GM18519 (cell line): ENCODE data around the gene LUC7L.
"Not testable (repeated sequence)": the region's sequence is repeated elsewhere in the genome, so short reads cannot be mapped to it uniquely, and the experiment has no call there.

Experiments
- ATAC-seq: cut with Tn5 transposase; IDR thresholded peaks from one replicate; pipeline ENCODE4 v1.9.1; 2021; ENCODE audit warnings: mild to moderate bottlenecking, moderate library complexity; ENCODE audit not compliant: unreplicated experiment, low FRiP score

Gene LUC7L

DNA sequence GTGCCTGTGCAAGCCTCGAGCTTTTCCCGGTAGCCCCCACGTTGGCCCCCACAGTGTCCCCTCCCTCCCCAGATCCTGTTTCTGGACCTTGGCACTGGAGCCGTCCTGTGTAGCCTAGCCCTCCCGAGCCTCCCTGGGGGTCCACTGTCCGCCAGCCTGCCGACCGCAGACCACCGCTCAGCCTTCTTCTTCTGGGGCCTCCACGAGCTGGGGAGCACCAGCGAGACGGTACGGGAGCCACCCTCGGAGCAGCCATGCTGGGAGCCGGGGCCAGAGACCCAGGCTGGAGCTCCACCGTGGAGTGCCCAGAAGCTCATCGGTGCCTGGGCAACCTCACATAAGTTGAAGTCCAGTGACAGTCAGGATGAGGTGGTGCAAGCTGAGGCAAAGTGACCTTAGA lies 34.7 kb upstream of the LUC7L start:
- ATAC-seq = no peak

- ATAC-seq = no peak
Observed at GRCh38 chr16:263182-263774, 34.0 kb upstream of the LUC7L start.

GRCh38 chr16:262121-262745 lies 33.0 kb upstream of the LUC7L start:
- no peak for ATAC-seq

DNA sequence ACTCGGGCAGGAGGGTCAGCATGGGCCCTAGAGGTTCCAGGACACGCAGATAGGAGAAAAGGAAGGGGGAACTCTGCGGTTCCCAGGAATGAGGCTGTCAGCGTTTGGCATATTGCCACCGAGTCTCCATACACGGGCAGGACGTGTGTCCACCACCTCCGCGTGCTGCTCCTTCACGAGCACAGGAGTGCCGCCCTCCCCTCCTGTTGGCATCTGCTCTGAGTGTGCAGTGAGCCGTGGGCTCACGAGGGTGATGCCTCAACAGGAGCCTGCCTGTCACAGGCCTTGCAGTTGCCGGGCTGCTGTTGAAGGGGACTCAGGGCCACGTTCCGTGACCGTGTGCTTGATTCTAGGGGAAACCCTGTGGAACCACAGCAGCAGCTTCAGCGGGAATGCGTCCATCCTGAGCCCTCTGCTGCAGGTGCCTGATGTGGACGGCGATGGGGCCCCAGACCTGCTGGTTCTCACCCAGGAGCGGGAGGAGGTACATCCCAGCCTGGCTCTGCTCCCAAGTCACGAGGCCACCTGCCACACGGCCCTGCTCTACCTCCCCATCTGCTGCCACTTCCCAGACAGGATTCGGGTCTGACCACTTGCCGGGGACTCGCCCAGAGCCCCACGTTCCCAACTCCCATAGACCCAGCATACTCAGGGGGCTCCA lies 31.9 kb upstream of the LUC7L start:
- no peak for ATAC-seq

DNA sequence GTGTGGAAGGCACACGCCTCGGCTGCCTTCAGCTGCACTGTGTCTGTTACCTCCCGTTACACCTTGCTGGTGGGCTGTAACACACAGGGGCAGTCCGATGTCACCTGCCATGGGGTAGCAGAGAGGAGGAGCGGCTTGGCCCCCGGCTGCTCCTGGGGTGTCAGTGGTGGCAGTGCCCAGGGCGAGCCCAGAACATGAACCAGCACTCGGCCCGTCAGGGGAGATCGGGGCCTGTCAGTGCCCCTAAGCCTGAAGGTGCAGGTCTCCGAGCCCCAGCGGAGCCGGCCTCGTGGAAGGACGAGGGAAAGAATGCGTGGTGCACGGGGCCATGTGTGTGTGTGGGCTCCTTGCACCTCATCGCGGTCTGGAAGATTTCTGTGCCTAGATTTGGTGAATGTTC lies 31.1 kb upstream of the LUC7L start:
- ATAC-seq = no peak

DNA sequence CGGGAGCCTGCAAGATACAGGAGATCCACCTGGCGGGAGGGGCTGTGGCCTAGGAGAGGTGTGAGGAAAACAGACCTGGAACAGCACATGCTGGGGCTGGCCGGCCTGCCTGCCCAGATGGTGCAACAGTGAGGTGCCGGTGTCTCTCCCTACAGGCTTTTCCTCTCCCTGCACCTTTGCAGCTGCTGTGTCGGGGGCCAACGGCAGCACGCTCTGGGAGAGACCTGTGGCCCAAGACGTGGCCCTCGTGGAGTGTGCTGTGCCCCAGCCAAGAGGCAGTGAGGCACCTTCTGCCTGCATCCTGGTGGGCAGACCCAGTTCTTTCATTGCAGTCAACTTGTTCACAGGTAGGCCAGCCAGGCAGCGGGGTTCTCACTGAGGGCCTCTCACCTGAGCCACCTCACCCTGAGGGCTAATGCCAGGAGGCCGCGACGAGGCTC lies 30.6 kb upstream of the LUC7L start:
- ATAC-seq = no peak

GRCh38 chr16:259226-259625 lies 30.0 kb upstream of the LUC7L start:
- no peak for ATAC-seq

GRCh38 chr16:258091-258490 lies 28.8 kb upstream of the LUC7L start:
- ATAC-seq = not testable (repeated sequence)

DNA sequence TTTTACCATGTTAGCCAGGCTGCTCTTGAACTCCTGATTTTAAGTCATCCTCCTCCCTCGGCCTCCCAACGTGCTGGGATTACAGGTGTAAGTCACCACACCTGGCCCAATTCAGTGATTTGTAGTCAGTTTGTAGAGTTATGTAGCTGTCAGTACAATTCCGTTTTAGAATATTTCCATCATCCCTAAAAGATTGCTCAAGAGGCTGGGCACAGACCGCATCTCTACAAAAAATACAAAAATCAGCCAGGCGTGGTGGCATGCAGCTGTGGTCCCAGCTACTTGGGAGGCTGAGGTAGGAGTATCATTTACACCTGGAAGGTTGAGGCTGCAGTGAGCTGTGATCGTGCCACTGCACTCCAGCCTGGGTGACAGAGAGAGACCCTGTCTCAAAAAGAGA lies 25.9 kb upstream of the LUC7L start:
- ATAC-seq = no peak

DNA sequence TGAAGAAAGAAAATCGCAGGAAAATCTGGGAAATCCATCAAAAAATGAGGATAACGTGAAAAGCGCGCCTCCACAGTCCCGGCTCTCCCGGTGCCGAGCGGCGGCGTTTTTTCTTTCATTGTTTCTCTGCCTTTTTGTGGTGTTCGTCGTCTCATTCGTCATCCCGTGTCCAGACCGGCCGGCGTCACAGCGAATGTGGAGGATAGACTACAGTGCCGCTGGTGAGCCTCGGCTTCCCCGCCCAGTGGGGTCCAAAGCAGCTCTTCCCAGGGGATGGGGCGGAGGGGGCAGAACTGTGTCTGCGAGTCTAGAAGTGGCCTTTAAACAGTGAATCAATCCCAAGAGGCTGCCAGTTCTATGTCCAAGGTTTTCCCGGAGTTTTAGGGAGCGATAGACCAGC lies 25.2 kb upstream of the LUC7L start:
- ATAC-seq = no peak

DNA sequence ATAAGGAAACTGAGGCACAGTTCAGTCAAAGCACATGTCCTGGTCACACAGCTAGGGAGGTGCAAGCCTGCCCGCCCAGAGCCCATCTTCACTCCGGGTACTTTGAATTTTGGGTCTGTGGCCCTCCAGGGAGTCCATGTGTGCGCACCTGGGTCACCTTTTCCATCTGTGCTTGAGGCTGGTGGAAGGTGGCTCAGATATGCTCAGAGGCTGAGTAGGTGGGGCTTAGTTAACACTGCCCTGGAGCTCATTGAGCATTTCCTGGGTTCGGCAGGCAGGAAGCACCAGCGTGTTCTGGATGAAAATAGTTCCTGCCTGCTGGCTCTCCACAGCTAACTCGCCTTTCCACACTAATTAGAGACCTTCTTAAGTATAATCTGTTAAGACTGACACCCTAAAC lies 24.6 kb upstream of the LUC7L start:
- no peak for ATAC-seq

DNA sequence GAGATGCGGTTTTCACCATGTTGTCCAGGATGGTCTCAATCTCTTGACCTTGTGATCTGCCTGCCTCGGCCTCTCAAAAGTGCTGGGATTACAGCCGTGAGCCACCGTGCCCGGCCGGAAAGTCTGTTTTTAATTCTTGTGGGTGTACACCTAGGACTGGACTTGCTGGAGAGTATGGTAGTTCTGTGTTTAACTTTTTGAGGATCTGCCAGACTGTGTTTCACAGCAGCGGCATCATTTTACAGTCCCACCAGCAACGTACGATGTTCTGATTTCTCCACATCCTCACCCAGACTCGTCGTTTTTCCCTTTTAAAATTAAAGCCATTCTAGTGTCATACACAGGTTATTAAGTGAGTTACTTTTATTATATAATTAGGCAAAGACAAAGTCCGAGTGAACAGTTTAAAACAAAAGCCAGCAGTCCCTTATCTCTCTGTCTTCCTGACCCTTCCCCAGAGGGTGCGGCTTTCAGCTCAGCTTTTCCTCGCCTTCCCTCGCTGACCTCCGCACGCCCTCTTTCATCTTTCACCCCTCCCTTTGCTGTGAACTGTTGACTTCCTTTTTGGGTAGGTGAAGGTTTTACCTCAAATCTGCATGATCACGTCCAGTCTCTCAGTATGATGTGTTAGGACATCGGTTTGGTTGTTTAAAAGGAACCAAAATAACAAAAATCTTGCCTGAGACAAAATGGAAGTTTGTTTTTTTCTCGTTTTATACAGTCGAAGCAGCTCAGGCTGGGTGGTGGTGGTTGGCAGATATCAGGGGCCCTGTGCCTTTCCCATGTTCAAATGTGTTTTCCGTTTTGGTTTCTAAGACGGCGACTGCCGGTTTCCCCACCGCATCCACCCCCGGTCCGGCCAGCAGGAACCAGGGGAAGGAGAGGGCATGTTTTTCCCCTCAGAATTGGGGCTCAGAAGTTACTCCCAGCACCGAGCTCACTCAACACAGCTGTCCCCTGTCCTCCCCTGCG lies 23.4 kb upstream of the LUC7L start:
- no peak for ATAC-seq

GRCh38 chr16:249431-249830 lies 20.2 kb upstream of the LUC7L start:
- ATAC-seq = no peak

DNA sequence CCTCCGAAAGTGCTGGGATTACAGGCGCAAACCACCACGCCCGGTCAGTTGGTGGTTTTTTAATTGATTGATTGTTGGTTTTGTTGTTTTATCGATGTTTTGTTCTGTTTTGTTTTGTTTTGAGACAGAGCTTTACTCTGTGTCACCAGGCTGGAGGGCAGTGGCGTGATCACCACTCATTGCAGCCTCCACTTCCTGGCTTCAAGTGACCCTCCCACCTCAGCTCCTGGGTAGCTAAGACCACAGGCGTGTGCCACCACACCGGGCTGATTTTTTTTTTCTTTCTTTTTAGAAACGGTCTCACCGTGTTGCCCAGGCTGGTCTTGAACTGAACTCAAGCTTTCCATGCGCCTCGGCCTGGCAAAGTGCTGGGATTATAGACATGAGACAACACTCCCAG lies 17.8 kb upstream of the LUC7L start:
- ATAC-seq = no peak

- ATAC-seq = no peak
Observed at GRCh38 chr16:245105-245504, 15.9 kb upstream of the LUC7L start.

GRCh38 chr16:243348-243747 lies 14.1 kb upstream of the LUC7L start:
- no peak for ATAC-seq

GRCh38 chr16:242281-242680 lies 13.0 kb upstream of the LUC7L start:
- ATAC-seq = no peak

- ATAC-seq = no peak
Observed at GRCh38 chr16:240559-240958, 11.3 kb upstream of the LUC7L start.

GRCh38 chr16:239948-240277 lies 10.7 kb upstream of the LUC7L start:
- ATAC-seq = no peak

DNA sequence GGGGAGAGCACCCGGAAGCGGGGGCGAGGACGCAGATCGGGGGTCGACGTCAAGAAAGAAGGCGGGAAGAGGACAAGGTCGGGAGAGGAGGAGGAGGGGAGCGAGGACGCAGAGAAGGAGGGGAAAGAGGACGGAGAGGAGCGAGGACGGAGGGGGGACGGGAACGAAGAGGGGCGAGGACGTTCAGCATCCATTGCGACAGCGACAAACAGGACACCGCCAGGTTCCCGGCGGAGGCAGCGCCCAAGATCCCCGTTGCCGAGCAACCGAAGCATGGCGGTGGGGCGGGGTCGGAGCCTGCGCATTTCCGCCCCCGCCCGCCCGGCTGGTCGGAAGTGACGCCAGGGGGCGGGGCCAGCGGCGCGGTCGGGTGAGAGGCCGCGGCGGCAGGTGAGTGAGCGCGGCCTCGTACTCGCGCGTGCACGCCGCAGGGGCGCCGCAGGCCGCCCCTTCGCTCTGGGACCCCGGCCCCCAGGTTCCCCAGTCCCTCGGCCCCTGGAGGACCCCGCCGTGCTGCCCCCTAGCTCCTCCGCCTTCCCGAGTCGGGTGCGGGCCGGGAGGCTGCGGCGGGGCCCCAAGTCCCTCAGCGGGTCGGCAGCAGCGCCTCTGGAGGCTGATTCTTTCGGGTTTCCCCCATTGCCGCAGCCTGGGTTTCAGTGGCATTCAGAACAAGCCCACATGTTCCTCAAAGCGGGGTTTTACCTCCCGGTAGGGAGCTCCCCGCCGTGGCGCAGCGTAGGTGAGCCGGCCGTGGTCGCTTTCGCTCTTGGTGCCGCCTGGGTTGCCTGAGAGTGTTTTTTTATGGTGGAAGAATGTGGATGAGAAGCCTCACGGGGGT lies 5.4 kb upstream of the LUC7L start, which contains the start of gene FAM234A:
FAM234A (plus strand) TSS at position 354 of the 838 bp plus-strand sequence. CDS start 19,593 bp downstream, outside the sequence.
- ATAC-seq = peak; percentile 73
